Endodermal cell (in vitro differentiated cells): Measurements from ENCODE around the gene MACROD2. TPM values are rescaled to one million over a fixed set of nuclear protein-coding genes. Genes with fewer than 3 reads are reported as not detected.

Experiments
- DNase-seq: peaks from one replicate; pipeline ENCODE4 v3.0.0-alpha.2; 2017
- H3K27ac ChIP-seq: 2 replicates; pipeline ENCODE4 v1.5.1; 2013; ENCODE audit warnings: mild to moderate bottlenecking, low read depth, low read length, moderate library complexity
- H3K27me3 ChIP-seq: 2 replicates; pipeline ENCODE4 v1.6.1; 2013; ENCODE audit warnings: mild to moderate bottlenecking, low read length, moderate library complexity; ENCODE audit not compliant: insufficient read depth, control insufficient read depth, poor library complexity, severe bottlenecking
- H3K36me3 ChIP-seq: 2 replicates; pipeline ENCODE4 v1.7.0; 2013; ENCODE audit warnings: mild to moderate bottlenecking, low read length, moderate library complexity; ENCODE audit not compliant: control insufficient read depth, insufficient read depth
- H3K4me1 ChIP-seq: one replicate; pipeline ENCODE4 v1.7.0; 2013; ENCODE audit warnings: low read length; ENCODE audit not compliant: control insufficient read depth, insufficient read depth
- H3K4me3 ChIP-seq: 2 replicates; pipeline ENCODE4 v1.5.1; 2013; ENCODE audit warnings: mild to moderate bottlenecking, low read length, moderate library complexity
- H3K9ac ChIP-seq: 2 replicates; pipeline ENCODE4 v1.6.1; 2013; ENCODE audit warnings: mild to moderate bottlenecking, low read length, moderate library complexity; ENCODE audit not compliant: poor library complexity, severe bottlenecking; ENCODE audit errors: extremely low read depth
- H3K9me3 ChIP-seq: 2 replicates; pipeline ENCODE4 v1.6.1; 2013; ENCODE audit warnings: mild to moderate bottlenecking, low read length, moderate library complexity; ENCODE audit not compliant: control insufficient read depth
- H3K27ac Mint-ChIP-seq: 2 replicates; pipeline ENCODE4 v1.8.0; 2020; ENCODE audit warnings: mixed read lengths
- H3K27me3 Mint-ChIP-seq: 2 replicates; pipeline ENCODE4 v1.8.0; 2021; ENCODE audit warnings: mild to moderate bottlenecking, mixed read lengths; ENCODE audit not compliant: insufficient read depth
- H3K36me3 Mint-ChIP-seq: 2 replicates; pipeline ENCODE4 v1.8.0; 2020; ENCODE audit warnings: low read depth, mixed read lengths
- H3K4me1 Mint-ChIP-seq: 2 replicates; pipeline ENCODE4 v1.8.0; 2020; ENCODE audit warnings: mixed read lengths
- H3K4me3 Mint-ChIP-seq: 2 replicates; pipeline ENCODE4 v1.8.0; 2020; ENCODE audit warnings: mild to moderate bottlenecking, moderate library complexity, mixed read lengths
- H3K9me3 Mint-ChIP-seq: 2 replicates; pipeline ENCODE4 v1.8.0; 2020; ENCODE audit warnings: mild to moderate bottlenecking, mixed read lengths
- CTCF ChIP-seq: fragments of 200-600 bp; sonication (generic); conservative IDR thresholded peaks from 2 replicates; pipeline ENCODE4 v1.5.0; 2021; ENCODE audit warnings: antibody characterized with exemption, mild to moderate bottlenecking
- WGBS, 2 experiments: methylation state at CpG; one replicate each; pipeline versions ENCODE4 v1.1.5 to v1.1.7; 2013; ENCODE audit warnings: missing lambda C conversion rate in 2 of 2, mixed read lengths in 1 of 2; ENCODE audit not compliant: insufficient coverage in 1 of 2, insufficient read length in 1 of 2; 5-methylcytosine and 5-hydroxymethylcytosine counted together
- total RNA-seq, 2 donors: library from RNA; stranded (reverse); fragmentation: NEBNext Ultra II Directional in 1 of 2; extraction: Animal tissue kit (Norgen Biotek cat#: 25700) in 1 of 2; gene quantifications; 2 replicates in 1 of 2; 3 replicates in 1 of 2; pipeline ENCODE4 v1.2.1, GENCODE V29; 2021

Gene MACROD2
- total RNA-seq, 2 donors from 2014 or later, result 2.3 to 4.8 TPM

- H3K36me3 ChIP-seq, result no peaks in the 10 kb centered on the region
- H3K27ac ChIP-seq, result no peak overlapping the region
- H3K27ac Mint-ChIP-seq, result no peak overlapping the region
- no peaks in the 10 kb centered on the region for H3K27me3 ChIP-seq
- peaks cover 3% of the 10 kb centered on the region for H3K9me3 Mint-ChIP-seq
- H3K4me1 Mint-ChIP-seq, result peaks cover 15% of the 10 kb centered on the region
- peak overlapping the region; percentile 20 for H3K4me3 ChIP-seq
- no peak for TF ChIP-seq CTCF
- H3K9ac ChIP-seq, result no peak overlapping the region
- H3K9me3 ChIP-seq, result peaks cover 7% of the 10 kb centered on the region
- H3K36me3 Mint-ChIP-seq, result no peaks in the 10 kb centered on the region
- 40 to 88% methylated on average over 1 to 4 of the region's 4 CpGs for WGBS, 2 experiments
- no peaks in the 10 kb centered on the region for H3K4me1 ChIP-seq
- H3K27me3 Mint-ChIP-seq, result no peaks in the 10 kb centered on the region
- H3K4me3 Mint-ChIP-seq, result no peak overlapping the region
- no peak for DNase-seq
Observed at GRCh38 chr20:15931897-15932296, 1936.6 kb downstream of the MACROD2 start.

GRCh38 chr20:15937179-15937578, 1941.9 kb downstream of the MACROD2 start:
- peaks cover 16% of the 10 kb centered on the region for H3K9me3 ChIP-seq
- no peak for DNase-seq
- no peak overlapping the region for H3K4me3 ChIP-seq
- H3K27ac Mint-ChIP-seq, result no peak overlapping the region
- peaks cover 4% of the 10 kb centered on the region for H3K4me1 Mint-ChIP-seq
- H3K36me3 Mint-ChIP-seq, result peaks cover 4% of the 10 kb centered on the region
- H3K36me3 ChIP-seq, result no peaks in the 10 kb centered on the region
- H3K9ac ChIP-seq, result no peak overlapping the region
- peak overlapping the region; percentile 34 for H3K27ac ChIP-seq
- peaks cover 11% of the 10 kb centered on the region for H3K9me3 Mint-ChIP-seq
- H3K27me3 ChIP-seq, result no peaks in the 10 kb centered on the region
- no peak overlapping the region for H3K4me3 Mint-ChIP-seq
- no peak for TF ChIP-seq CTCF
- H3K27me3 Mint-ChIP-seq, result no peaks in the 10 kb centered on the region
- 88% methylated on average over 3 of the region's 3 CpGs; no CpG with 5 or more reads in 1 of the 2 experiments for WGBS, 2 experiments
- no peaks in the 10 kb centered on the region for H3K4me1 ChIP-seq

GRCh38 chr20:15938847-15939246, 1943.5 kb downstream of the MACROD2 start:
- H3K36me3 Mint-ChIP-seq, result peaks cover 4% of the 10 kb centered on the region
- H3K4me1 Mint-ChIP-seq, result peaks cover 4% of the 10 kb centered on the region
- Histone ChIP-seq H3K36me3 (no peaks in the 10 kb centered on the region), H3K9me3 (peaks cover 15% of the 10 kb centered on the region), H3K4me3 (no peak overlapping the region), H3K9ac (no peak overlapping the region), H3K4me1 (no peaks in the 10 kb centered on the region), H3K27ac (no peak overlapping the region), H3K27me3 (no peaks in the 10 kb centered on the region)
- no peak for TF ChIP-seq CTCF
- no peak overlapping the region for H3K4me3 Mint-ChIP-seq
- no peaks in the 10 kb centered on the region for H3K27me3 Mint-ChIP-seq
- H3K27ac Mint-ChIP-seq, result no peak overlapping the region
- 83 to 86% methylated on average over 1 of the region's 1 CpG for WGBS, 2 experiments
- DNase-seq, result no peak
- peaks cover 11% of the 10 kb centered on the region for H3K9me3 Mint-ChIP-seq
